Measurements from ENCODE around the gene SFXN4. TPM values are rescaled to one million over a fixed set of nuclear protein-coding genes. Genes with fewer than 3 reads are reported as not detected.
A peak's percentile ranks its signal among the peaks of the same experiment; 100 is the strongest.

SFXN4 gene
- total RNA-seq, 3 donors from 2014 or later, result 14.6 to 25.2 (median 18.6) TPM

GRCh38 chr10:119176166-119176565, 10.7 kb upstream of the SFXN4 start:
- peak overlapping the region; percentile 56 to 61 for H3K27ac ChIP-seq
- DNase-seq (ENCODE audit: low spot score in 2 of 2), result no peak
- no peaks in the 10 kb centered on the region for H3K9me3 ChIP-seq
- intact Hi-C loops (cut with DNase I; ENCODE audit: low total_unique reads), result no loop called here
- peaks cover 6% of the 10 kb centered on the region for H3K36me3 ChIP-seq
- H3K4me3 ChIP-seq, result no peak overlapping the region
- H3K4me1 ChIP-seq, result no peaks in the 10 kb centered on the region
- no peaks in the 10 kb centered on the region for H3K27me3 ChIP-seq
- no peak for TF ChIP-seq POLR2AphosphoS5 (IDR thresholded peaks at IDR 0.05)

- H3K27me3 ChIP-seq, result no peaks in the 10 kb centered on the region
- intact Hi-C loops (cut with DNase I; ENCODE audit: low total_unique reads), result no loop called here
- H3K9me3 ChIP-seq, result no peaks in the 10 kb centered on the region
- no peak overlapping the region for H3K4me3 ChIP-seq
- no peak for DNase-seq (ENCODE audit: low spot score in 2 of 2)
- no peaks in the 10 kb centered on the region for H3K4me1 ChIP-seq
- no peak overlapping the region for H3K27ac ChIP-seq
- TF ChIP-seq POLR2AphosphoS5 (IDR thresholded peaks at IDR 0.05), result no peak
- TF ChIP-seq, protein P1, sequence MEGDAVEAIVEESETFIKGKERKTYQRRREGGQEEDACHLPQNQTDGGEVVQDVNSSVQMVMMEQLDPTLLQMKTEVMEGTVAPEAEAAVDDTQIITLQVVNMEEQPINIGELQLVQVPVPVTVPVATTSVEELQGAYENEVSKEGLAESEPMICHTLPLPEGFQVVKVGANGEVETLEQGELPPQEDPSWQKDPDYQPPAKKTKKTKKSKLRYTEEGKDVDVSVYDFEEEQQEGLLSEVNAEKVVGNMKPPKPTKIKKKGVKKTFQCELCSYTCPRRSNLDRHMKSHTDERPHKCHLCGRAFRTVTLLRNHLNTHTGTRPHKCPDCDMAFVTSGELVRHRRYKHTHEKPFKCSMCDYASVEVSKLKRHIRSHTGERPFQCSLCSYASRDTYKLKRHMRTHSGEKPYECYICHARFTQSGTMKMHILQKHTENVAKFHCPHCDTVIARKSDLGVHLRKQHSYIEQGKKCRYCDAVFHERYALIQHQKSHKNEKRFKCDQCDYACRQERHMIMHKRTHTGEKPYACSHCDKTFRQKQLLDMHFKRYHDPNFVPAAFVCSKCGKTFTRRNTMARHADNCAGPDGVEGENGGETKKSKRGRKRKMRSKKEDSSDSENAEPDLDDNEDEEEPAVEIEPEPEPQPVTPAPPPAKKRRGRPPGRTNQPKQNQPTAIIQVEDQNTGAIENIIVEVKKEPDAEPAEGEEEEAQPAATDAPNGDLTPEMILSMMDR (IDR thresholded peaks at IDR 0.05), result no peak
- no peak for TF ChIP-seq POLR2A (IDR thresholded peaks at IDR 0.05)
- peaks cover 6% of the 10 kb centered on the region for H3K36me3 ChIP-seq
Measured at GRCh38 chr10:119174109-119174508, 8.6 kb upstream of the SFXN4 start.

GRCh38 chr10:119167041-119167440, 1.5 kb upstream of the SFXN4 start:
- intact Hi-C loops (cut with DNase I; ENCODE audit: low total_unique reads), result no loop called here
- no peak overlapping the region for H3K27ac ChIP-seq

DNA sequence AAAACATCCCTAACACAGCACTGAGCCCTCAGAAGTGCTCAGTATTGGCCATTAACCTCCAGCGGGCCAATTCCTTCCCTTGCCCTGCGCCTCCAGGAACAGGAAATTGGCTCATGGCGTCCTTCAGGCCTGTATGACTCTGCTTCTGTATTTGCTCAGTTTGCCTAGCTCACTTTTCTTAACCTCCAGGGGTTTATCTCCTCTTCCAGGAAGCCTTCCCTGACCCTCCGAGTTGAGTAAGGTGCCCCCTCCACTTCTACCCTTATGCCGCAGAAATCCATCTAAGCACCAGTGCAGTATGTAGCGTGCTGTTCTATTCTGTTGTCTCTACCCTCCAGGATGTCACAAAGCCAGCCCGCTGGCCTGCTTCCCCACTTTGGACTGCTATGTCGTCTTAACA, 1.1 kb upstream of the SFXN4 start:
- Histone ChIP-seq H3K27me3 (no peaks in the 10 kb centered on the region), H3K36me3 (peaks cover 4% of the 10 kb centered on the region), H3K4me3 (peak overlapping the region in 2 of 3 donors; percentile 83 to 84), H3K27ac (peak overlapping the region; percentile 86 to 93), H3K4me1 (peaks cover 0 to 4% of the 10 kb centered on the region in 2 donors), H3K9me3 (no peaks in the 10 kb centered on the region)
- intact Hi-C loops (cut with DNase I; ENCODE audit: low total_unique reads), result no loop called here
- DNase-seq (ENCODE audit: low spot score in 2 of 2), result no peak
- TF ChIP-seq POLR2AphosphoS5 (IDR thresholded peaks at IDR 0.05), result no peak
- no peak for TF ChIP-seq POLR2A (IDR thresholded peaks at IDR 0.05)
- TF ChIP-seq, protein P1 (IDR thresholded peaks at IDR 0.05), result no peak

More at GRCh38 chr10:119167041-119167440, 1.5 kb upstream of the SFXN4 start:
- peaks cover 6% of the 10 kb centered on the region for H3K36me3 ChIP-seq
- no peak for DNase-seq (ENCODE audit: low spot score in 2 of 2)
- peaks cover 0 to 4% of the 10 kb centered on the region in 2 donors for H3K4me1 ChIP-seq
- no peaks in the 10 kb centered on the region for H3K27me3 ChIP-seq
- no peaks in the 10 kb centered on the region for H3K9me3 ChIP-seq
- TF ChIP-seq POLR2A (IDR thresholded peaks at IDR 0.05) (no peak), POLR2AphosphoS5 (IDR thresholded peaks at IDR 0.05) (no peak)
- TF ChIP-seq, protein P1 (IDR thresholded peaks at IDR 0.05), result no peak
- no peak overlapping the region for H3K4me3 ChIP-seq

GRCh38 chr10:119166118-119166500, 595 bp upstream of the SFXN4 start:
- Histone ChIP-seq H3K36me3 (no peaks in the 10 kb centered on the region), H3K4me3 (peak overlapping the region; percentile 74 to 84 (median 83)), H3K9me3 (no peaks in the 10 kb centered on the region), H3K27me3 (no peaks in the 10 kb centered on the region), H3K4me1 (peaks cover 0 to 4% of the 10 kb centered on the region in 2 donors), H3K27ac (peak overlapping the region; percentile 86 to 93)
- intact Hi-C loops (cut with DNase I; ENCODE audit: low total_unique reads), result no loop called here
- no peak for DNase-seq (ENCODE audit: low spot score in 2 of 2)
- TF ChIP-seq POLR2AphosphoS5 (IDR thresholded peaks at IDR 0.05) (no peak), POLR2A (IDR thresholded peaks at IDR 0.05) (no peak)
- TF ChIP-seq, protein P1 (IDR thresholded peaks at IDR 0.05), result no peak
